Measurements from ENCODE around the gene STRBP. TPM values are rescaled to one million over a fixed set of nuclear protein-coding genes. Genes with fewer than 3 reads are reported as not detected.

The STRBP gene
- total and polyA plus RNA-seq, 9 of the 15 experiments (the other 6 are each of a cell fraction or from before 2014, with no cell fraction given), result 27.7 to 84.0 (median 70.2) TPM

GRCh38 chr9:123299558-123300126, 31.3 kb upstream of the STRBP start (continued):
- TF ChIP-seq ATF4 (CRISPR knock-in tag; IDR thresholded peaks at IDR 0.05) (no peak), STAT5A (IDR thresholded peaks at IDR 0.05; ENCODE audit: borderline replicate concordance, low read length) (no peak), TEAD1 (CRISPR knock-in tag; IDR thresholded peaks at IDR 0.05) (no peak), KDM5B (IDR thresholded peaks at IDR 0.05; ENCODE audit: insufficient replicate concordance, low read depth, low read length) (no peak), ZNF586 (CRISPR knock-in tag; conservative IDR thresholded peaks at IDR 0.05) (no peak), HNRNPH1 (optimal IDR thresholded peaks at IDR 0.05; ENCODE audit: low read depth, low read length) (no peak), TCF3 (CRISPR knock-in tag; IDR thresholded peaks at IDR 0.05) (no peak), RBM34 (IDR thresholded peaks at IDR 0.05; ENCODE audit: borderline replicate concordance, insufficient read depth, low read length) (no peak)
- TF ChIP-seq, protein P1, sequence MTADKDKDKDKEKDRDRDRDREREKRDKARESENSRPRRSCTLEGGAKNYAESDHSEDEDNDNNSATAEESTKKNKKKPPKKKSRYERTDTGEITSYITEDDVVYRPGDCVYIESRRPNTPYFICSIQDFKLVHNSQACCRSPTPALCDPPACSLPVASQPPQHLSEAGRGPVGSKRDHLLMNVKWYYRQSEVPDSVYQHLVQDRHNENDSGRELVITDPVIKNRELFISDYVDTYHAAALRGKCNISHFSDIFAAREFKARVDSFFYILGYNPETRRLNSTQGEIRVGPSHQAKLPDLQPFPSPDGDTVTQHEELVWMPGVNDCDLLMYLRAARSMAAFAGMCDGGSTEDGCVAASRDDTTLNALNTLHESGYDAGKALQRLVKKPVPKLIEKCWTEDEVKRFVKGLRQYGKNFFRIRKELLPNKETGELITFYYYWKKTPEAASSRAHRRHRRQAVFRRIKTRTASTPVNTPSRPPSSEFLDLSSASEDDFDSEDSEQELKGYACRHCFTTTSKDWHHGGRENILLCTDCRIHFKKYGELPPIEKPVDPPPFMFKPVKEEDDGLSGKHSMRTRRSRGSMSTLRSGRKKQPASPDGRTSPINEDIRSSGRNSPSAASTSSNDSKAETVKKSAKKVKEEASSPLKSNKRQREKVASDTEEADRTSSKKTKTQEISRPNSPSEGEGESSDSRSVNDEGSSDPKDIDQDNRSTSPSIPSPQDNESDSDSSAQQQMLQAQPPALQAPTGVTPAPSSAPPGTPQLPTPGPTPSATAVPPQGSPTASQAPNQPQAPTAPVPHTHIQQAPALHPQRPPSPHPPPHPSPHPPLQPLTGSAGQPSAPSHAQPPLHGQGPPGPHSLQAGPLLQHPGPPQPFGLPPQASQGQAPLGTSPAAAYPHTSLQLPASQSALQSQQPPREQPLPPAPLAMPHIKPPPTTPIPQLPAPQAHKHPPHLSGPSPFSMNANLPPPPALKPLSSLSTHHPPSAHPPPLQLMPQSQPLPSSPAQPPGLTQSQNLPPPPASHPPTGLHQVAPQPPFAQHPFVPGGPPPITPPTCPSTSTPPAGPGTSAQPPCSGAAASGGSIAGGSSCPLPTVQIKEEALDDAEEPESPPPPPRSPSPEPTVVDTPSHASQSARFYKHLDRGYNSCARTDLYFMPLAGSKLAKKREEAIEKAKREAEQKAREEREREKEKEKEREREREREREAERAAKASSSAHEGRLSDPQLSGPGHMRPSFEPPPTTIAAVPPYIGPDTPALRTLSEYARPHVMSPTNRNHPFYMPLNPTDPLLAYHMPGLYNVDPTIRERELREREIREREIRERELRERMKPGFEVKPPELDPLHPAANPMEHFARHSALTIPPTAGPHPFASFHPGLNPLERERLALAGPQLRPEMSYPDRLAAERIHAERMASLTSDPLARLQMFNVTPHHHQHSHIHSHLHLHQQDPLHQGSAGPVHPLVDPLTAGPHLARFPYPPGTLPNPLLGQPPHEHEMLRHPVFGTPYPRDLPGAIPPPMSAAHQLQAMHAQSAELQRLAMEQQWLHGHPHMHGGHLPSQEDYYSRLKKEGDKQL (CRISPR knock-in tag; IDR thresholded peaks at IDR 0.05; ENCODE audit: borderline replicate concordance), result no peak
- TF ChIP-seq, protein P2, sequence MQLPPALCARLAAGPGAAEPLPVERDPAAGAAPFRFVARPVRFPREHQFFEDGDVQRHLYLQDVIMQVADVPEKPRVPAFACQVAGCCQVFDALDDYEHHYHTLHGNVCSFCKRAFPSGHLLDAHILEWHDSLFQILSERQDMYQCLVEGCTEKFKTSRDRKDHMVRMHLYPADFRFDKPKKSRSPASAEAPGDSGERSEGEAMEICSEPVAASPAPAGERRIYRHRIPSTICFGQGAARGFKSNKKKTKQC (CRISPR knock-in tag; IDR thresholded peaks at IDR 0.05), result no peak
- TF ChIP-seq, protein P3, sequence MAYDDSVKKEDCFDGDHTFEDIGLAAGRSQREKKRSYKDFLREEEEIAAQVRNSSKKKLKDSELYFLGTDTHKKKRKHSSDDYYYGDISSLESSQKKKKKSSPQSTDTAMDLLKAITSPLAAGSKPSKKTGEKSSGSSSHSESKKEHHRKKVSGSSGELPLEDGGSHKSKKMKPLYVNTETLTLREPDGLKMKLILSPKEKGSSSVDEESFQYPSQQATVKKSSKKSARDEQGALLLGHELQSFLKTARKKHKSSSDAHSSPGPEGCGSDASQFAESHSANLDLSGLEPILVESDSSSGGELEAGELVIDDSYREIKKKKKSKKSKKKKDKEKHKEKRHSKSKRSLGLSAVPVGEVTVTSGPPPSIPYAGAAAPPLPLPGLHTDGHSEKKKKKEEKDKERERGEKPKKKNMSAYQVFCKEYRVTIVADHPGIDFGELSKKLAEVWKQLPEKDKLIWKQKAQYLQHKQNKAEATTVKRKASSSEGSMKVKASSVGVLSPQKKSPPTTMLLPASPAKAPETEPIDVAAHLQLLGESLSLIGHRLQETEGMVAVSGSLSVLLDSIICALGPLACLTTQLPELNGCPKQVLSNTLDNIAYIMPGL (CRISPR knock-in tag; IDR thresholded peaks at IDR 0.05), result no peak
- TF ChIP-seq, protein P4, sequence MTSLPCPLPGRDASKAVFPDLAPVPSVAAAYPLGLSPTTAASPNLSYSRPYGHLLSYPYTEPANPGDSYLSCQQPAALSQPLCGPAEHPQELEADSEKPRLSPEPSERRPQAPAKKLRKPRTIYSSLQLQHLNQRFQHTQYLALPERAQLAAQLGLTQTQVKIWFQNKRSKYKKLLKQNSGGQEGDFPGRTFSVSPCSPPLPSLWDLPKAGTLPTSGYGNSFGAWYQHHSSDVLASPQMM (CRISPR knock-in tag; IDR thresholded peaks at IDR 0.05), result no peak
- TF ChIP-seq, protein P5, sequence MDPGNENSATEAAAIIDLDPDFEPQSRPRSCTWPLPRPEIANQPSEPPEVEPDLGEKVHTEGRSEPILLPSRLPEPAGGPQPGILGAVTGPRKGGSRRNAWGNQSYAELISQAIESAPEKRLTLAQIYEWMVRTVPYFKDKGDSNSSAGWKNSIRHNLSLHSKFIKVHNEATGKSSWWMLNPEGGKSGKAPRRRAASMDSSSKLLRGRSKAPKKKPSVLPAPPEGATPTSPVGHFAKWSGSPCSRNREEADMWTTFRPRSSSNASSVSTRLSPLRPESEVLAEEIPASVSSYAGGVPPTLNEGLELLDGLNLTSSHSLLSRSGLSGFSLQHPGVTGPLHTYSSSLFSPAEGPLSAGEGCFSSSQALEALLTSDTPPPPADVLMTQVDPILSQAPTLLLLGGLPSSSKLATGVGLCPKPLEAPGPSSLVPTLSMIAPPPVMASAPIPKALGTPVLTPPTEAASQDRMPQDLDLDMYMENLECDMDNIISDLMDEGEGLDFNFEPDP (CRISPR knock-in tag; IDR thresholded peaks at IDR 0.05), result no peak

Data from K562 (cell line).